DOHH2 (cell line): Measurements from ENCODE around the gene GOLM1.

ENCODE experiments used
- H3F3A ChIP-seq: fragments of 200-600 bp; sonication (generic), shearing (Covaris generic); 2 replicates; pipeline ENCODE4 v1.6.0; 2016; ENCODE audit warnings: antibody characterized with exemption, mild to moderate bottlenecking; ENCODE audit not compliant: control insufficient read depth, insufficient read depth
- H3K27ac ChIP-seq: fragments of 200-600 bp; sonication (generic); 2 replicates; pipeline ENCODE4 v1.5.1; 2014; ENCODE audit warnings: low read depth, mild to moderate bottlenecking, low read length, moderate library complexity
- H3K27me3 ChIP-seq: fragments of 200-600 bp; sonication (generic); 2 replicates; pipeline ENCODE4 v1.6.1; 2014; ENCODE audit warnings: mild to moderate bottlenecking, low read length, mixed read lengths; ENCODE audit not compliant: control insufficient read depth
- H3K36me3 ChIP-seq: fragments of 200-600 bp; sonication (generic); 2 replicates; pipeline ENCODE4 v1.6.1; 2014; ENCODE audit warnings: mild to moderate bottlenecking, low read length, moderate library complexity, mixed read lengths; ENCODE audit not compliant: control insufficient read depth
- H3K4me1 ChIP-seq: fragments of 200-600 bp; sonication (generic); 2 replicates; pipeline ENCODE4 v1.6.1; 2014; ENCODE audit warnings: mild to moderate bottlenecking, low read length, mixed read lengths; ENCODE audit not compliant: control insufficient read depth
- H3K4me2 ChIP-seq: fragments of 200-600 bp; sonication (generic); 2 replicates; pipeline ENCODE4 v1.6.0; 2014; ENCODE audit warnings: mild to moderate bottlenecking, low read length, moderate library complexity
- H3K4me3 ChIP-seq: fragments of 200-600 bp; sonication (generic); 2 replicates; pipeline ENCODE4 v1.5.1; 2014; ENCODE audit warnings: mild to moderate bottlenecking, low read length, mixed read lengths
- H3K79me2 ChIP-seq: fragments of 200-600 bp; sonication (generic); 2 replicates; pipeline ENCODE4 v1.6.1; 2014; ENCODE audit warnings: mild to moderate bottlenecking, low read length, mixed read lengths; ENCODE audit not compliant: control insufficient read depth
- H3K9me2 ChIP-seq: fragments of 200-600 bp; sonication (generic); replicated peaks from 2 replicates; pipeline ENCODE4 v1.6.1; 2014; ENCODE audit warnings: mild to moderate bottlenecking, low read length, mixed read lengths; ENCODE audit not compliant: control insufficient read depth
- H3K9me3 ChIP-seq: fragments of 200-600 bp; sonication (generic); 2 replicates; pipeline ENCODE4 v1.6.1; 2014; ENCODE audit warnings: antibody characterized with exemption, low read length, mixed read lengths; ENCODE audit not compliant: control insufficient read depth, insufficient read depth
- H4K20me1 ChIP-seq: fragments of 200-600 bp; sonication (generic); 2 replicates; pipeline ENCODE4 v1.6.0; 2014; ENCODE audit warnings: low read depth, mild to moderate bottlenecking, antibody characterized with exemption, low read length, moderate library complexity; ENCODE audit not compliant: control insufficient read depth, insufficient read depth
- EZH2phosphoT487 ChIP-seq: fragments of 200-600 bp; sonication (generic); IDR thresholded peaks from 2 replicates; pipeline ENCODE4 v1.6.1; 2017; ENCODE audit warnings: borderline replicate concordance, mild to moderate bottlenecking, antibody characterized with exemption, low read length, moderate library complexity, mixed read lengths
- TF ChIP-seq, protein P1 (sequence below): fragments of 200-600 bp; sonication (generic); IDR thresholded peaks from one replicate; pipeline ENCODE4 v1.5.1; 2014; ENCODE audit warnings: antibody characterized with exemption, mild to moderate bottlenecking, low read depth, low read length; ENCODE audit not compliant: poor library complexity, severe bottlenecking

GOLM1 gene

DNA sequence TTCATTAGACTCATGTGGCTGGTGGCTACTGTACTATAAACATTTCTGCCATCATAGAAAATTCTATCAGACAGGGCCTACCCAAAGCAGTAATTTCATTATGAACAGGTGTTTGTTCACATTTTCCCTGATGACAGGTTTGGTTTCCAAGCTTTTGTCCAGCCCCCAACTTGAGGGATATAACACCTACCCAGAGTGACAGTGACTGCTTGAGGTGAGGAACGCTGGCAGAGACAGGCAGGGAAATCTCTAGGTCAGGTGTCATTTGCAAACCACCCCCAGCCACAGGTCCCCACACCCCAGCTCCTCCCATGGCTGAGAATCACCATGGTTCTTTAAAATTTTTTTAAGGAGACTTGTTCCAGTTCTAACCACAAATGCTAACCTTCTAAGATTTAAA is 25.5 kb downstream of the GOLM1 start:
- no peaks in the 10 kb centered on the region for H3K4me1 ChIP-seq
- TF ChIP-seq EZH2phosphoT487, result no peak
- TF ChIP-seq, protein P1, sequence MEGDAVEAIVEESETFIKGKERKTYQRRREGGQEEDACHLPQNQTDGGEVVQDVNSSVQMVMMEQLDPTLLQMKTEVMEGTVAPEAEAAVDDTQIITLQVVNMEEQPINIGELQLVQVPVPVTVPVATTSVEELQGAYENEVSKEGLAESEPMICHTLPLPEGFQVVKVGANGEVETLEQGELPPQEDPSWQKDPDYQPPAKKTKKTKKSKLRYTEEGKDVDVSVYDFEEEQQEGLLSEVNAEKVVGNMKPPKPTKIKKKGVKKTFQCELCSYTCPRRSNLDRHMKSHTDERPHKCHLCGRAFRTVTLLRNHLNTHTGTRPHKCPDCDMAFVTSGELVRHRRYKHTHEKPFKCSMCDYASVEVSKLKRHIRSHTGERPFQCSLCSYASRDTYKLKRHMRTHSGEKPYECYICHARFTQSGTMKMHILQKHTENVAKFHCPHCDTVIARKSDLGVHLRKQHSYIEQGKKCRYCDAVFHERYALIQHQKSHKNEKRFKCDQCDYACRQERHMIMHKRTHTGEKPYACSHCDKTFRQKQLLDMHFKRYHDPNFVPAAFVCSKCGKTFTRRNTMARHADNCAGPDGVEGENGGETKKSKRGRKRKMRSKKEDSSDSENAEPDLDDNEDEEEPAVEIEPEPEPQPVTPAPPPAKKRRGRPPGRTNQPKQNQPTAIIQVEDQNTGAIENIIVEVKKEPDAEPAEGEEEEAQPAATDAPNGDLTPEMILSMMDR, result no peak
- 0 out of 2 replicates have a peak, but pooled peaks cover 2% of the 10 kb centered on the region for H3K27me3 ChIP-seq
- no peak overlapping the region for H3K27ac ChIP-seq
- no peaks in the 10 kb centered on the region for H3K9me3 ChIP-seq
- no peaks in the 10 kb centered on the region for H3K36me3 ChIP-seq
- H3K4me3 ChIP-seq, result no peak overlapping the region
- no peaks in the 10 kb centered on the region for H3F3A ChIP-seq
- H3K79me2 ChIP-seq, result no peaks in the 10 kb centered on the region
- no peaks in the 10 kb centered on the region for H3K9me2 ChIP-seq
- no peaks in the 10 kb centered on the region for H4K20me1 ChIP-seq
- H3K4me2 ChIP-seq, result no peak overlapping the region

DNA sequence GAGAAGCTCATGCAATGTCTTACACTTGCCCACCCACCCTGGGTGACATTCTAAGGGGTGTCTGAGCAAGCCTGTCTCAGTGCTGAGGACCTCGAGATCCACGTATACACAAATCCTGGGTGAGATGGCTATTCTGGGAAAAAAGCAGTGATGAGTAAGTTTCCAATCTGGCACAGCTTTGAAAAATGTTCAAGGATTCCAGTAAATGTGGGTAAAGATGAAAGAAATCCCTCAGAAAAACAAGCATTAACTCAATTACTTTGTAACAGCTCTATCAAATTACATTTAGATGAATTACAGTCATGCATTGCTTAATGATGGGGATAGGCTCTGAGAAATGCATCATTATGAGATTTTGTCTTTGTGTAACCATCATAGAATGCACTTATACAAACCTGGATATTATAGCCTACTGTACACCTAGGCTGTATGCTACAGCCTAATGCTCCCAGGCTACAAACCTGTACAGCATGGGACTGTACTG is 26.9 kb downstream of the GOLM1 start:
- no peak for TF ChIP-seq EZH2phosphoT487
- TF ChIP-seq, protein P1, result no peak

GRCh38 chr9:86069206-86069869 is 30.0 kb downstream of the GOLM1 start:
- Histone ChIP-seq H3K4me1 (no peaks in the 10 kb centered on the region), H3F3A (no peaks in the 10 kb centered on the region), H4K20me1 (no peaks in the 10 kb centered on the region), H3K4me2 (no peak overlapping the region), H3K4me3 (no peak overlapping the region), H3K36me3 (no peaks in the 10 kb centered on the region), H3K27me3 (0 out of 2 replicates have a peak, but pooled peaks cover 2% of the 10 kb centered on the region), H3K9me2 (no peaks in the 10 kb centered on the region), H3K9me3 (no peaks in the 10 kb centered on the region), H3K79me2 (no peaks in the 10 kb centered on the region), H3K27ac (no peak overlapping the region)
- TF ChIP-seq, protein P1, result no peak
- TF ChIP-seq EZH2phosphoT487, result no peak

More for the DNA sequence above, 26.9 kb downstream of the GOLM1 start:
- Histone ChIP-seq H3K9me2 (no peaks in the 10 kb centered on the region), H4K20me1 (no peaks in the 10 kb centered on the region), H3K27ac (no peak overlapping the region), H3K79me2 (no peaks in the 10 kb centered on the region), H3K4me1 (no peaks in the 10 kb centered on the region), H3K4me2 (no peak overlapping the region), H3K4me3 (no peak overlapping the region), H3K36me3 (no peaks in the 10 kb centered on the region), H3F3A (no peaks in the 10 kb centered on the region), H3K27me3 (0 out of 2 replicates have a peak, but pooled peaks cover 2% of the 10 kb centered on the region), H3K9me3 (no peaks in the 10 kb centered on the region)
